GM12878 (cell line): ENCODE measurements around the gene EIF2S1. TPM values are rescaled to one million over a fixed set of nuclear protein-coding genes. Genes with fewer than 3 reads are reported as not detected.

Source experiments
- ATAC-seq: fragments of 200-7000 bp; cut with Tn5 transposase; 3 replicates; pipeline ENCODE4 v1.9.1; 2020; ENCODE audit warnings: mild to moderate bottlenecking, moderate library complexity
- Bru-seq: library from RNA; stranded (reverse); fragments of 400-500 nt; gene quantifications from one replicate; lab custom pipeline; 2021; lab: Mats Ljungman, UMichigan
- BruChase-seq, 2 experiments: library from RNA; stranded (reverse); fragments of 400-500 nt; gene quantifications; one replicate each; lab custom pipeline; 2021; lab: Mats Ljungman, UMichigan
- BruUV-seq: library from RNA; stranded (reverse); fragments of 400-500 nt; replicated peaks from 2 replicates; lab custom pipeline; 2021; lab: Mats Ljungman, UMichigan
- CTCF ChIA-PET: fragments of 300-600 bp; sonication (Branson Sonifier 250); formaldehyde crosslinking; extraction: SDS; loops from one replicate; lab custom pipeline; 2021; ENCODE audit warnings: inconsistent platforms; lab: Yijun Ruan, JAX
- POLR2A ChIA-PET: fragments of 350-600 bp; formaldehyde crosslinking; extraction: SDS; loops from one replicate; lab custom pipeline; 2021; ENCODE audit warnings: inconsistent platforms; lab: Charles Lee
- RAD21 ChIA-PET: fragments of 300-600 bp; sonication (Branson Sonifier 250); formaldehyde crosslinking; loops from one replicate; lab custom pipeline; 2023; ENCODE audit warnings: antibody characterized with exemption; ENCODE audit not compliant: unreplicated experiment; lab: Charles Lee
- SMC1A ChIA-PET: fragments of 300-600 bp; sonication (Branson Sonifier 250); formaldehyde crosslinking; loops from one replicate; lab custom pipeline; 2023; ENCODE audit not compliant: unreplicated experiment, uncharacterized antibody; lab: Charles Lee
- DNase-seq: peaks from one replicate; pipeline ENCODE4 v3.0.0-alpha.2; 2011; ENCODE audit warnings: low read depth, low spot score
- FAIRE-seq: peaks from 3 replicates; lab custom pipeline; 2011; peaks lifted over from hg19 to GRCh38; lab: Jason Lieb, UNC
- H2AFZ ChIP-seq: 2 replicates; pipeline ENCODE4 v1.6.0; 2011; ENCODE audit warnings: low read depth, low read length, control low read depth; ENCODE audit not compliant: control insufficient read depth
- H3K27ac ChIP-seq: 2 replicates; pipeline ENCODE4 v1.5.1; 2011; ENCODE audit warnings: control low read depth; ENCODE audit not compliant: control insufficient read depth, insufficient read depth
- H3K27me3 ChIP-seq, 2 experiments: replicated peaks in 1 of 2; 2 replicates each; pipeline versions ENCODE4 v1.6.0 to v1.6.1; 2011; ENCODE audit warnings: low read length in 1 of 2; ENCODE audit not compliant: control insufficient read depth in 2 of 2, insufficient read depth in 2 of 2
- H3K36me3 ChIP-seq, 2 experiments: 2 replicates each; pipeline ENCODE4 v1.5.1; 2011; ENCODE audit warnings: low read length in 1 of 2; ENCODE audit not compliant: control insufficient read depth in 2 of 2, insufficient read depth in 2 of 2
- H3K4me1 ChIP-seq: 2 replicates; pipeline ENCODE4 v1.6.1; 2011; ENCODE audit warnings: mild to moderate bottlenecking, low read length, moderate library complexity, mixed read lengths; ENCODE audit not compliant: control insufficient read depth, insufficient read depth
- H3K4me2 ChIP-seq: 2 replicates; pipeline ENCODE4 v1.6.0; 2011; ENCODE audit warnings: control low read depth; ENCODE audit not compliant: control insufficient read depth, insufficient read depth
- H3K4me3 ChIP-seq: fragments of 200-600 bp; sonication (generic); 2 replicates; pipeline ENCODE4 v1.5.1; 2016
- H3K79me2 ChIP-seq: 2 replicates; pipeline ENCODE4 v1.6.0; 2011; ENCODE audit warnings: low read length; ENCODE audit not compliant: control insufficient read depth, insufficient read depth
- H3K9ac ChIP-seq: 2 replicates; pipeline ENCODE4 v1.8.0; 2011; ENCODE audit warnings: low read length, control low read depth, mixed read lengths; ENCODE audit not compliant: control insufficient read depth, insufficient read depth
- H3K9me3 ChIP-seq: replicated peaks from 3 replicates; pipeline ENCODE4 v1.5.1; 2011; ENCODE audit warnings: mild to moderate bottlenecking, low read length; ENCODE audit not compliant: control insufficient read depth, insufficient read depth
- H4K20me1 ChIP-seq: 2 replicates; pipeline ENCODE4 v1.6.0; 2011; ENCODE audit not compliant: control insufficient read depth, insufficient read depth
- CEBPB ChIP-seq, 2 experiments: fragments of 150-350 bp in 1 of 2; IDR thresholded peaks; 2 replicates each; pipeline ENCODE4 v1.6.1; 2012 to 2014; ENCODE audit warnings: low read depth in 2 of 2, low read length in 2 of 2, borderline replicate concordance in 1 of 2, inconsistent platforms in 1 of 2
- CREM ChIP-seq: IDR thresholded peaks from 2 replicates; pipeline ENCODE4 v1.6.1; 2014; ENCODE audit warnings: antibody characterized with exemption, low read depth
- EED ChIP-seq: sonication (generic); IDR thresholded peaks from 2 replicates; pipeline ENCODE4 v1.6.1; 2016; ENCODE audit warnings: antibody characterized with exemption, low read depth
- EZH2 ChIP-seq: IDR thresholded peaks from 2 replicates; pipeline ENCODE4 v1.6.1; 2012; ENCODE audit warnings: low read depth, mild to moderate bottlenecking, control low read depth, inconsistent platforms, low read length, borderline replicate concordance; ENCODE audit not compliant: control insufficient read depth
- GATAD2B ChIP-seq: fragments of 450-650 bp; conservative IDR thresholded peaks from 2 replicates; pipeline ENCODE4 v1.6.1; 2017; ENCODE audit warnings: low read depth, mild to moderate bottlenecking, moderate library complexity
- HDAC2 ChIP-seq: fragments of 200-600 bp; sonication (generic); IDR thresholded peaks from 2 replicates; pipeline ENCODE4 v1.6.1; 2017
- HDAC6 ChIP-seq: fragments of 200-600 bp; sonication (generic); IDR thresholded peaks from one replicate; pipeline ENCODE4 v1.8.0; 2017; ENCODE audit warnings: antibody characterized with exemption; ENCODE audit not compliant: unreplicated experiment
- HSF1 ChIP-seq: fragments of 150-350 bp; IDR thresholded peaks from 2 replicates; pipeline ENCODE4 v1.6.1; 2014; ENCODE audit warnings: mild to moderate bottlenecking, low read depth, low read length
- IKZF2 ChIP-seq, 2 experiments: fragments of 450-650 bp; IDR thresholded peaks; 2 replicates each; pipeline ENCODE4 v1.6.1; 2017; ENCODE audit warnings: mild to moderate bottlenecking in 2 of 2, moderate library complexity in 2 of 2
- NR2C1 ChIP-seq: fragments of 450-650 bp; IDR thresholded peaks from 2 replicates; pipeline ENCODE4 v1.6.1; 2017; ENCODE audit warnings: antibody characterized with exemption, mild to moderate bottlenecking, moderate library complexity
- NRF1 ChIP-seq: conservative IDR thresholded peaks from 2 replicates; pipeline ENCODE4 v1.6.1; 2011; ENCODE audit warnings: mild to moderate bottlenecking, low read depth, low read length, improper control_type of control experiment
- POLR2A ChIP-seq: IDR thresholded peaks from 2 replicates; pipeline ENCODE4 v1.6.1; 2011; ENCODE audit warnings: low read depth, mild to moderate bottlenecking, low read length
- POLR2AphosphoS5 ChIP-seq: IDR thresholded peaks from 2 replicates; pipeline ENCODE4 v1.6.1; 2011; ENCODE audit warnings: mild to moderate bottlenecking, low read length, inconsistent platforms
- RCOR1 ChIP-seq: conservative IDR thresholded peaks from 2 replicates; pipeline ENCODE4 v1.6.1; 2012; ENCODE audit warnings: low read depth, low read length, improper control_type of control experiment
- ZNF622 ChIP-seq: fragments of 450-650 bp; IDR thresholded peaks from 2 replicates; pipeline ENCODE4 v1.6.1; 2017; ENCODE audit warnings: mild to moderate bottlenecking, inconsistent platforms
- WGBS: methylation state at CpG from one replicate; pipeline ENCODE4 v1.1.6; 2016; ENCODE audit warnings: low lambda C conversion rate; ENCODE audit not compliant: insufficient replicate concordance, insufficient coverage; ENCODE audit errors: missing lambda C conversion rate; 5-methylcytosine and 5-hydroxymethylcytosine counted together
- in situ Hi-C: fragments of 300-500 bp; cut with MboI; formaldehyde crosslinking; loops from 9 replicates; pipeline ENCODE4 v1.14.3; 2018; ENCODE audit warnings: mixed read lengths
- intact Hi-C: fragments of 100-400 bp; cut with micrococcal nuclease; formaldehyde crosslinking; loops from one replicate; pipeline ENCODE4 v1.14.2; 2022; ENCODE audit not compliant: unreplicated experiment
- long read RNA-seq, 2 experiments: library from polyadenylated mRNA; unstranded; transcript quantifications; one replicate each; pipeline ENCODE4 v2.0.0, GENCODE V29; 2019 to 2020
- polyA minus RNA-seq, 3 experiments: library from RNA; depleted of rRNA, polyadenylated mRNA; stranded (reverse); fragments of >200 nt; gene quantifications; 2 replicates each; pipeline ENCODE4 v1.2.3, GENCODE V29; 2011
- polyA plus RNA-seq, 11 experiments: library from polyadenylated mRNA; depleted of rRNA in 4 of 11; unstranded in 6 of 11; stranded (reverse) in 5 of 11; fragments of >200 nt; fragmentation: Nextera tagmentation in 4 of 11; fragmentation: Illumina TruSeq in 1 of 11; extraction: Ambion mirVana in 4 of 11; extraction: Trizol in 1 of 11; gene quantifications; 1 replicate in 1 of 11; 2 replicates in 10 of 11; pipeline versions ENCODE4 v1.2.1 to v1.2.3, GENCODE V29; 2011 to 2016; ENCODE audit warnings: inconsistent platforms in 2 of 11, missing spikeins in 2 of 11, low read depth in 1 of 11
- total RNA-seq, 4 experiments: library from RNA; depleted of rRNA in 3 of 4; stranded (reverse); fragments of >200 nt in 3 of 4; fragmentation: Illumina TruSeq in 1 of 4; extraction: Trizol in 1 of 4; gene quantifications; 2 replicates each; pipeline versions ENCODE4 v1.2.1 to v1.2.3, GENCODE V29; 2013 to 2021
- TF ChIP-seq, protein P1 (sequence below): fragments of 450-650 bp; IDR thresholded peaks from 2 replicates; pipeline ENCODE4 v1.6.1; 2017; ENCODE audit warnings: mild to moderate bottlenecking

The EIF2S1 gene
- total RNA-seq (2013; cell fraction: nucleolus; rRNA removed) = 26.5 and 30.2 TPM in 2 replicates
- 235 and 250 TPM in 2 replicates for total RNA-seq (2014; rRNA removed)
- 265 and 266 TPM in 2 replicates for total RNA-seq (2014; rRNA removed; fragmentation: Illumina TruSeq; extraction: Trizol)
- 176 and 183 TPM in 2 replicates for total RNA-seq (2021)
- 24.3 TPM for polyA plus RNA-seq (2011; ENCODE audit: low read depth)
- 259 and 364 TPM in 2 replicates for polyA plus RNA-seq (2011; rRNA removed)
- 43.2 and 61.7 TPM in 2 replicates for polyA plus RNA-seq (2011; cell fraction: cytosol; rRNA removed)
- polyA plus RNA-seq (2011; cell fraction: nucleus; rRNA removed) = 44.7 and 84.3 TPM in 2 replicates
- polyA plus RNA-seq (2012) = 114 and 138 TPM in 2 replicates
- 155 and 203 TPM in 2 replicates for polyA plus RNA-seq (2014; fragmentation: Illumina TruSeq; extraction: Trizol)
- polyA plus RNA-seq (2014; fragmentation: Nextera tagmentation; extraction: Ambion mirVana) = 100 to 1,000 TPM; 526 to 563 TPM
- polyA plus RNA-seq (2014; rRNA removed) = 200 and 235 TPM in 2 replicates
- polyA plus RNA-seq (2016; fragmentation: Nextera tagmentation; extraction: Ambion mirVana) = 100 to 1,000 TPM; 450 to 481 TPM
- 77.7 and 133 TPM in 2 replicates for polyA minus RNA-seq (2011; rRNA and poly(A)+ RNA removed)
- 41.7 and 69.2 TPM in 2 replicates for polyA minus RNA-seq (2011; cell fraction: cytosol; rRNA and poly(A)+ RNA removed)
- 16.0 and 26.9 TPM in 2 replicates for polyA minus RNA-seq (2011; cell fraction: nucleus; rRNA and poly(A)+ RNA removed)
- Bru-seq, nascent RNA = percentile 90 among the genes with signal in this experiment
- percentile 93 among the genes with signal in this experiment for BruChase-seq, experiment 1, labeled RNA remaining after a 6-hour chase
- percentile 92 among the genes with signal in this experiment for BruChase-seq, experiment 2, labeled RNA remaining after a 2-hour chase
- long read RNA-seq, experiment 1, full-length matches to known transcripts = 301 of 316 reads
- long read RNA-seq, experiment 1, partial matches to known transcripts = 3 of 316 reads
- long read RNA-seq, experiment 1, other reads (novel, unspliced or antisense) = 12 of 316 reads
- long read RNA-seq, experiment 2, full-length matches to known transcripts = 1,617 of 1,657 reads
- long read RNA-seq, experiment 2, partial matches to known transcripts = 10 of 1,657 reads
- long read RNA-seq, experiment 2, other reads (novel, unspliced or antisense) = 30 of 1,657 reads

DNA sequence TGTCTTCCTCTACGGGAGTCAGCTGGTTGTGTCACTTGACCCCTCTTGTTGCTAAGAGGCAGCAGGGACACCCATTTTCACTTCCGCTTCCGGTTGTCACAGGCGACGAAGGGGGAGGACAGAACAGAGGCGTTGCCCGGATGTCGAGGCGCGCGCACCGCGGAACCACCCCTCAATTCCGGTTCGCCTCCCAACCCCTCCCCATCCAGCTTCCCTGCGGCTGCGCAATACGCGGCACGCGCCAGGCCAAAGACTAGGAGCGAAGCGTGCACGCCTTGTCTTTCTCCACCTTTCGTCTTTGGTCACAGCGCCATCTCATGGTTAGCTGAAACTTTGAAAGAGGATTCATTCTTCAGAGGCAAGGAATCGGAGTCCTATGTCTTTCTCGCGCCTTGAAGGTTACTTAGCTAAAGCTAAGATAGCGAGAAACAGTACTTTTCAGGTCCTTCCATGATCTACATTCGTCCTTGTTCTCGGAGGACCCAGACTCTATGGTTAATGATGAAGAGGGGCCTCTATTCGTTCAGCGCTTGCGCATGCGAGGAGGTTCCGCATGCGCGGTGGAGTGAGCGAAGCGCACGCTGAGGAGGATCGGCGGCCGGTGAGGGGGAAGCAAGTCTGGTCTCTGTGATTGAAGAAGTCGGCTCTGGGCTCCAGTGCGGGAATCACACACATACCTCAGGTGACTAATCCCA is at the start of gene EIF2S1, which contains the start of gene ATP6V1D:
Gene EIF2S1, plus strand, starts transcription at position 554 of the 695 bp plus-strand sequence. CDS start 4,440 bp downstream, outside the sequence.
Gene ATP6V1D, minus strand, starts transcription at position 30 of the 695 bp plus-strand sequence. CDS start 106 bp downstream, outside the sequence.
- no peaks in the 10 kb centered on the region for H3K9me3 ChIP-seq
- ChIA-PET CTCF (interaction anchor here (0.6 to 2.0 kb wide), 33 partner anchors 8 to 1001 kb away, joined by 3 to 16 read pairs (median 4); partner anchors contain the start of genes ARG2 and RDH11), SMC1A (interaction anchor here (0.7 to 1.5 kb wide), 10 partner anchors 9 to 1982 kb away, joined by 3 to 5 read pairs (median 4); no protein-coding TSS in a partner anchor), RAD21 (interaction anchor here (0.7 to 1.5 kb wide), 10 partner anchors 17 to 863 kb away, joined by 3 to 4 read pairs (median 3); partner anchors contain the start of genes GPHN and PIGH), POLR2A (interaction anchor here (0.6 to 1.5 kb wide), 4 partner anchors 9 to 854 kb away, joined by 3 to 8 read pairs (median 4); no protein-coding TSS in a partner anchor)
- peak within 1 kb of the TSS; percentile 91 for H3K4me3 ChIP-seq
- no TSS peak for BruUV-seq
- FAIRE-seq (peak; percentile 93), ATAC-seq (peak; percentile 91), DNase-seq (peak; percentile 98)
- peaks cover 73% of the 10 kb centered on the region for H3K79me2 ChIP-seq
- no peaks in the 10 kb centered on the region for H3K27me3 ChIP-seq
- H3K27ac ChIP-seq = peak within 1 kb of the TSS; percentile 98
- peaks cover 0 to 3% of the 10 kb centered on the region in 2 experiments; a peak in 1 of 4 replicates for H3K36me3 ChIP-seq
- in situ Hi-C loops = loop anchor here (10.0 kb wide), 1 partner anchor 855 kb away; the partner anchor contains the start of gene GPHN
- H3K4me2 ChIP-seq = peak within 1 kb of the TSS; percentile 88
- WGBS = under 1% methylated on average over 47 of the region's 47 CpGs
- peak within 1 kb of the TSS; percentile 89 for H3K9ac ChIP-seq
- H3K4me1 ChIP-seq = peaks cover 4% of the 10 kb centered on the region; the same call in 1 of the 2 replicates
- peak within 1 kb of the TSS; percentile 90 for H2AFZ ChIP-seq
- intact Hi-C loops = no loop called here
- no peaks in the 10 kb centered on the region for H4K20me1 ChIP-seq
- no peak for TF ChIP-seq HDAC6
- peak; percentile 93 for TF ChIP-seq POLR2AphosphoS5
- no peak for TF ChIP-seq GATAD2B
- TF ChIP-seq POLR2A = peak; percentile 88
- TF ChIP-seq RCOR1 = no peak
- no peak for TF ChIP-seq CEBPB (IDR thresholded peaks at IDR 0.05; ENCODE audit: borderline replicate concordance in 1 of 2, low read depth in 2 of 2, low read length in 2 of 2)
- peak; percentile 94 for TF ChIP-seq NR2C1
- TF ChIP-seq EZH2 = no peak
- peak; percentile 94 for TF ChIP-seq NRF1
- peak; percentile 79 for TF ChIP-seq CREM
- TF ChIP-seq, protein P1, sequence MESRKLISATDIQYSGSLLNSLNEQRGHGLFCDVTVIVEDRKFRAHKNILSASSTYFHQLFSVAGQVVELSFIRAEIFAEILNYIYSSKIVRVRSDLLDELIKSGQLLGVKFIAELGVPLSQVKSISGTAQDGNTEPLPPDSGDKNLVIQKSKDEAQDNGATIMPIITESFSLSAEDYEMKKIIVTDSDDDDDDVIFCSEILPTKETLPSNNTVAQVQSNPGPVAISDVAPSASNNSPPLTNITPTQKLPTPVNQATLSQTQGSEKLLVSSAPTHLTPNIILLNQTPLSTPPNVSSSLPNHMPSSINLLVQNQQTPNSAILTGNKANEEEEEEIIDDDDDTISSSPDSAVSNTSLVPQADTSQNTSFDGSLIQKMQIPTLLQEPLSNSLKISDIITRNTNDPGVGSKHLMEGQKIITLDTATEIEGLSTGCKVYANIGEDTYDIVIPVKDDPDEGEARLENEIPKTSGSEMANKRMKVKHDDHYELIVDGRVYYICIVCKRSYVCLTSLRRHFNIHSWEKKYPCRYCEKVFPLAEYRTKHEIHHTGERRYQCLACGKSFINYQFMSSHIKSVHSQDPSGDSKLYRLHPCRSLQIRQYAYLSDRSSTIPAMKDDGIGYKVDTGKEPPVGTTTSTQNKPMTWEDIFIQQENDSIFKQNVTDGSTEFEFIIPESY = no peak
- TF ChIP-seq EED = no peak
- TF ChIP-seq ZNF622 = no peak
- TF ChIP-seq IKZF2 (IDR thresholded peaks at IDR 0.05) = peak in 1 of 2 experiments; percentile 4; a peak in 1 of 4 replicates
- no peak for TF ChIP-seq HDAC2
- TF ChIP-seq HSF1 = no peak; the same call in 1 of the 2 replicates
